GM06990 (cell line): ENCODE data around the gene SRRD.

Source experiments
- DNase-seq: peaks from one replicate; pipeline ENCODE4 v3.0.0-alpha.2; 2011; ENCODE audit not compliant: insufficient read length; ENCODE audit errors: extremely low read depth
- H3K27me3 ChIP-seq: replicated peaks from 2 replicates; pipeline ENCODE4 v1.6.0; 2011; ENCODE audit warnings: low read length; ENCODE audit not compliant: control insufficient read depth, insufficient read depth
- H3K36me3 ChIP-seq: 2 replicates; pipeline ENCODE4 v1.5.1; 2011; ENCODE audit warnings: low read length; ENCODE audit not compliant: control insufficient read depth, insufficient read depth
- H3K4me3 ChIP-seq: replicated peaks from 2 replicates; pipeline ENCODE4 v1.5.1; 2011; ENCODE audit warnings: low read depth, mild to moderate bottlenecking, control low read depth, low read length
- CTCF ChIP-seq: IDR thresholded peaks from 2 replicates; pipeline ENCODE4 v1.5.1; 2011; ENCODE audit warnings: low read length, control low read depth, mild to moderate bottlenecking, inconsistent platforms; ENCODE audit not compliant: insufficient read depth, poor library complexity, severe bottlenecking

Gene SRRD

GRCh38 chr22:26461188-26461810 is 22.4 kb upstream of the SRRD start:
- peak; percentile 79 for TF ChIP-seq CTCF
- no peak overlapping the region for H3K4me3 ChIP-seq
- H3K36me3 ChIP-seq: peaks cover 31% of the 10 kb centered on the region
- no peaks in the 10 kb centered on the region for H3K27me3 ChIP-seq
- no peak for DNase-seq

GRCh38 chr22:26462051-26462450 is 21.6 kb upstream of the SRRD start:
- TF ChIP-seq CTCF: no peak
- peaks cover 31% of the 10 kb centered on the region for H3K36me3 ChIP-seq
- no peak for DNase-seq
- no peaks in the 10 kb centered on the region for H3K27me3 ChIP-seq
- H3K4me3 ChIP-seq: no peak overlapping the region

GRCh38 chr22:26462641-26463040 is 21.0 kb upstream of the SRRD start:
- peaks cover 30% of the 10 kb centered on the region for H3K36me3 ChIP-seq
- no peak for TF ChIP-seq CTCF
- no peak overlapping the region for H3K4me3 ChIP-seq
- no peaks in the 10 kb centered on the region for H3K27me3 ChIP-seq
- no peak for DNase-seq

- H3K4me3 ChIP-seq: no peak overlapping the region
- no peaks in the 10 kb centered on the region for H3K27me3 ChIP-seq
- DNase-seq: no peak
- TF ChIP-seq CTCF: no peak
- peaks cover 28% of the 10 kb centered on the region for H3K36me3 ChIP-seq
Observed at GRCh38 chr22:26463101-26463661, 20.5 kb upstream of the SRRD start.

GRCh38 chr22:26463688-26464087 is 20.0 kb upstream of the SRRD start:
- peaks cover 31% of the 10 kb centered on the region for H3K36me3 ChIP-seq
- TF ChIP-seq CTCF: no peak
- no peak for DNase-seq
- H3K4me3 ChIP-seq: no peak overlapping the region
- H3K27me3 ChIP-seq: no peaks in the 10 kb centered on the region
